NCI-H1436 (cell line): Measurements from ENCODE around the gene SNCB.

Source experiments
- DNase-seq: peaks from one replicate; lab custom pipeline; 2025; lab: John Stamatoyannopoulos, UW

SNCB gene

GRCh38 chr5:176660860-176661641, 30.7 kb upstream of the SNCB start:
- peak; percentile 50 for DNase-seq

- DNase-seq, result no peak
Measured at GRCh38 chr5:176660530-176660859, 30.2 kb upstream of the SNCB start.

- DNase-seq, result no peak
Measured at GRCh38 chr5:176659860-176660461, 29.6 kb upstream of the SNCB start.

- DNase-seq, result no peak
Measured at GRCh38 chr5:176659512-176659839, 29.1 kb upstream of the SNCB start.

- DNase-seq, result no peak
Measured at GRCh38 chr5:176658817-176659511, 28.6 kb upstream of the SNCB start.

- peak; percentile 11 for DNase-seq
Measured at GRCh38 chr5:176658007-176658599, 27.8 kb upstream of the SNCB start.

GRCh38 chr5:176656467-176656990, 26.2 kb upstream of the SNCB start:
- no peak for DNase-seq

- no peak for DNase-seq
Measured at GRCh38 chr5:176654856-176655255, 24.5 kb upstream of the SNCB start.

- DNase-seq, result no peak
Measured at GRCh38 chr5:176653401-176654385, 23.4 kb upstream of the SNCB start.

GRCh38 chr5:176652136-176652535, 21.8 kb upstream of the SNCB start:
- DNase-seq, result no peak

- DNase-seq, result no peak
Measured at GRCh38 chr5:176651472-176651980, 21.2 kb upstream of the SNCB start.

- no peak for DNase-seq
Measured at GRCh38 chr5:176650354-176650884, 20.1 kb upstream of the SNCB start.

GRCh38 chr5:176648474-176649194, 18.3 kb upstream of the SNCB start:
- no peak for DNase-seq

- DNase-seq, result no peak
Measured at GRCh38 chr5:176647843-176648473, 17.6 kb upstream of the SNCB start.

- peak; percentile 92 for DNase-seq
Measured at GRCh38 chr5:176647030-176647842, 16.9 kb upstream of the SNCB start, which contains the start of gene TSPAN17. TSS of gene TSPAN17 (plus strand) at chr5:176647484. CDS start at chr5:176647616, 132 bp downstream.

GRCh38 chr5:176646707-176647029, 16.3 kb upstream of the SNCB start:
- DNase-seq, result no peak

GRCh38 chr5:176646049-176646706, 15.8 kb upstream of the SNCB start:
- DNase-seq, result no peak

GRCh38 chr5:176644878-176645670, 14.7 kb upstream of the SNCB start:
- no peak for DNase-seq
